Measurements from ENCODE around the gene CABP7.

Gene CABP7

DNA sequence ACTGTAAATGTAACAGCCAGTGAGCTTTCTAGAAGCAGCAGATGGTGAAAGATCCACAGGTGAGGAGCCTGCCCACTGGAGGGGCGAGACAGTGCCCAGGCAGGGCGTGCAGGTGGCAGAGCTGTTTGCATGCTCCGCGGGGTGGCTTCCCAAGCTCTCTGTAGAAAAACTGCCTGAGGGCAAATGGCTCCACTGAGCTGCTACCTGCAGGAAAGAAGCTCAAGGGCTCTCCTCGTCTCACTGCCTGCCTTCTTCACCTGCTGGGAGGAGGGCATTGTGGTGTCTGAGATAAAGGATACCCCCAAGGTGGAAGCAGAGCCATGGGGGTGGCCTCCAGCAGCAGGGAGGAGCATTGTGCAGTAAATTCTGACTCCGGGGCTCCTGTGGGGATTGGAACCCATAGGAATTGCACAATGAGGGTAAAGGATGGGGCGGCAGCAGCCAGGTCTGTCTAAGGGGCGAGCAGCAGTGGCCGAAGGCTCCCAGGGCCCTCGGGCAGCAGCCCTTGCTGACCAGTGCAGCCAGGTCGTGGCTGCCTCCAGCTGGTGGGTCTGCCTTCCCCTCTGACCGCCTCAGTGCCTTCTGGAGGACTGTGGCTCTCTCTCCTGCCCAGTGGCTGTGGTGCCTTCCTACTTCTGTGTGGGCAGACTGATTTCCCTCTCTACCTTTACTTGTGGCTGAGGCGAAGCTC lies 28.0 kb upstream of the CABP7 start:
- Histone ChIP-seq H3K79me2 (ENCODE audit: control insufficient read depth, low read length) (no peaks in the 10 kb centered on the region), H3K4me3 (ENCODE audit: low read length) (no peak overlapping the region), H3K27me3 (ENCODE audit: control insufficient read depth, low read length) (no peaks in the 10 kb centered on the region), H3K27ac (ENCODE audit: low read depth, low read length) (no peak overlapping the region), H3K9me3 (ENCODE audit: control insufficient read depth, insufficient read depth, low read length) (no peaks in the 10 kb centered on the region), H3F3A (ENCODE audit: control insufficient read depth, insufficient read depth) (no peaks in the 10 kb centered on the region), H3K36me3 (ENCODE audit: control insufficient read depth, low read length) (no peaks in the 10 kb centered on the region; the same call in 1 of the 2 replicates), H3K4me2 (ENCODE audit: low read length) (no peak overlapping the region), H3K4me1 (ENCODE audit: control insufficient read depth, low read length) (no peaks in the 10 kb centered on the region), H4K20me1 (ENCODE audit: control insufficient read depth, insufficient read depth, low read depth, low read length) (no peaks in the 10 kb centered on the region), H3K9me2 (replicated peaks; ENCODE audit: control insufficient read depth, low read length) (no peaks in the 10 kb centered on the region)
- TF ChIP-seq, protein P1, sequence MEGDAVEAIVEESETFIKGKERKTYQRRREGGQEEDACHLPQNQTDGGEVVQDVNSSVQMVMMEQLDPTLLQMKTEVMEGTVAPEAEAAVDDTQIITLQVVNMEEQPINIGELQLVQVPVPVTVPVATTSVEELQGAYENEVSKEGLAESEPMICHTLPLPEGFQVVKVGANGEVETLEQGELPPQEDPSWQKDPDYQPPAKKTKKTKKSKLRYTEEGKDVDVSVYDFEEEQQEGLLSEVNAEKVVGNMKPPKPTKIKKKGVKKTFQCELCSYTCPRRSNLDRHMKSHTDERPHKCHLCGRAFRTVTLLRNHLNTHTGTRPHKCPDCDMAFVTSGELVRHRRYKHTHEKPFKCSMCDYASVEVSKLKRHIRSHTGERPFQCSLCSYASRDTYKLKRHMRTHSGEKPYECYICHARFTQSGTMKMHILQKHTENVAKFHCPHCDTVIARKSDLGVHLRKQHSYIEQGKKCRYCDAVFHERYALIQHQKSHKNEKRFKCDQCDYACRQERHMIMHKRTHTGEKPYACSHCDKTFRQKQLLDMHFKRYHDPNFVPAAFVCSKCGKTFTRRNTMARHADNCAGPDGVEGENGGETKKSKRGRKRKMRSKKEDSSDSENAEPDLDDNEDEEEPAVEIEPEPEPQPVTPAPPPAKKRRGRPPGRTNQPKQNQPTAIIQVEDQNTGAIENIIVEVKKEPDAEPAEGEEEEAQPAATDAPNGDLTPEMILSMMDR (IDR thresholded peaks at IDR 0.05; ENCODE audit: low read depth, low read length, poor library complexity, severe bottlenecking) = no peak
- no peak for TF ChIP-seq EZH2phosphoT487 (IDR thresholded peaks at IDR 0.05; ENCODE audit: borderline replicate concordance, low read length)

DNA sequence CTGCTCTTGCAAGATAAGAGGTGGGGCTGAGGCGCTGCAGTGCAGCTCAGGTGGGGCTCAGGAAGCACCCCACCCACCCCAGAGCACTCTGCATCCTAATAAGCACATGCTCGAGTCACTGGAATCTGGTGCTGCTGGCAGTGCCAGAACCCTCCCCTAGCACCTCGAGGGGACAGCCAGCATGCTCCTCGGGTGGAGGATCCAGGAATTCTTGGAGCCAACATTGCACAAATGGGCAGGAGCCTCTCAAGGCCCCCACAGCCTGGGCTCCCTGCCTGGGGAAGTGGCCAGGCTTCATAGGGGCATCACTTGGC lies 27.5 kb upstream of the CABP7 start:
- H3K9me3 ChIP-seq (ENCODE audit: control insufficient read depth, insufficient read depth, low read length) = no peaks in the 10 kb centered on the region
- TF ChIP-seq, protein P1 (IDR thresholded peaks at IDR 0.05; ENCODE audit: low read depth, low read length, poor library complexity, severe bottlenecking) = no peak
- TF ChIP-seq EZH2phosphoT487 (IDR thresholded peaks at IDR 0.05; ENCODE audit: borderline replicate concordance, low read length) = no peak

DNA sequence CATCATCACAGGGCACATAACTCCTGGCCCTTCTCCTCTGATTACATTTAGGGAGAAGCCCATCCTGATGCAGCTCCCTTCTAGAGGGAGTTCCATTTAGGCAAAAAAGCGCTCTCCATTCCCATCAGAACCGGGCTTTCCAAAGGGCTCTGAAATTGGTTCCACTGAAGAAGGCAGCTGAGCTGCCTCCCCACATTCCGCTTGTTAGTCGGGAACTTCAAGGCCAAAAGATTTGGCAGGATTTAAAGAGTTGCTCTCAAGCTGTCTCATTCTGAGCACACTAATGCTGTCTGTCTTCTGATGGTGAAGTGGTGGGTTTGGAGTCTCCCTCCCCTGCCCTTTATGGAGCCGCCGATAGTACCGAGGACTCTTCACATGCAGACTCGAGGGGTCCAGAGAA lies 26.6 kb upstream of the CABP7 start:
- no peak overlapping the region for H3K4me3 ChIP-seq (ENCODE audit: low read length)
- H3F3A ChIP-seq (ENCODE audit: control insufficient read depth, insufficient read depth) = no peaks in the 10 kb centered on the region
- H3K79me2 ChIP-seq (ENCODE audit: control insufficient read depth, low read length) = no peaks in the 10 kb centered on the region
- no peaks in the 10 kb centered on the region for H3K4me1 ChIP-seq (ENCODE audit: control insufficient read depth, low read length)
- TF ChIP-seq EZH2phosphoT487 (IDR thresholded peaks at IDR 0.05; ENCODE audit: borderline replicate concordance, low read length) = no peak
- no peaks in the 10 kb centered on the region; the same call in 1 of the 2 replicates for H3K36me3 ChIP-seq (ENCODE audit: control insufficient read depth, low read length)
- no peak overlapping the region for H3K4me2 ChIP-seq (ENCODE audit: low read length)
- no peaks in the 10 kb centered on the region for H3K27me3 ChIP-seq (ENCODE audit: control insufficient read depth, low read length)
- H4K20me1 ChIP-seq (ENCODE audit: control insufficient read depth, insufficient read depth, low read depth, low read length) = no peaks in the 10 kb centered on the region
- no peaks in the 10 kb centered on the region for H3K9me2 ChIP-seq (replicated peaks; ENCODE audit: control insufficient read depth, low read length)
- H3K9me3 ChIP-seq (ENCODE audit: control insufficient read depth, insufficient read depth, low read length) = no peaks in the 10 kb centered on the region
- no peak overlapping the region for H3K27ac ChIP-seq (ENCODE audit: low read depth, low read length)

More for the DNA sequence above, 27.5 kb upstream of the CABP7 start:
- no peaks in the 10 kb centered on the region; the same call in 1 of the 2 replicates for H3K36me3 ChIP-seq (ENCODE audit: control insufficient read depth, low read length)
- H3K4me1 ChIP-seq (ENCODE audit: control insufficient read depth, low read length) = no peaks in the 10 kb centered on the region
- H3K27me3 ChIP-seq (ENCODE audit: control insufficient read depth, low read length) = no peaks in the 10 kb centered on the region
- H3K4me3 ChIP-seq (ENCODE audit: low read length) = no peak overlapping the region
- H3F3A ChIP-seq (ENCODE audit: control insufficient read depth, insufficient read depth) = no peaks in the 10 kb centered on the region
- no peaks in the 10 kb centered on the region for H4K20me1 ChIP-seq (ENCODE audit: control insufficient read depth, insufficient read depth, low read depth, low read length)
- no peak overlapping the region for H3K4me2 ChIP-seq (ENCODE audit: low read length)
- no peaks in the 10 kb centered on the region for H3K79me2 ChIP-seq (ENCODE audit: control insufficient read depth, low read length)
- no peaks in the 10 kb centered on the region for H3K9me2 ChIP-seq (replicated peaks; ENCODE audit: control insufficient read depth, low read length)
- H3K27ac ChIP-seq (ENCODE audit: low read depth, low read length) = no peak overlapping the region

DNA sequence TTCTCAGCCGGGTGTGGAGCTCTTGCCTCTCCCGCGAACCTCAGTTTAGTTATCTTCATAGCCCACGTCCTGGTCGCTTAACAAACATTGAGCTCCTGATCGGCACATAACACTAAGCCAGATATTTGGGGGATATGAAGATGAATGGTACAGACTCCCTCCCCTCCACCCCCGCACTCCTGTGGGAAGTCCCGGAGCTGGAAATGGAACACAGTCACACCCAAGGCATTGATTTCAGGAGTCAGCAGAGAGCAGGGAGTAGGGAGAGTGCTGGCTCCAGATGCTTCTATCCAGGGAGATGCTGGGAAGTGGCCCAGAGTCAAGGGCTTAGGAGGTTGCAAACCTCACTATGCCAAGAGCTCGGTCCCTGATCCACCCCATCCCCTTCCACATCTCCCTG lies 26.1 kb upstream of the CABP7 start:
- no peaks in the 10 kb centered on the region; the same call in 1 of the 2 replicates for H3K36me3 ChIP-seq (ENCODE audit: control insufficient read depth, low read length)
- H3K4me2 ChIP-seq (ENCODE audit: low read length) = no peak overlapping the region
- H3K9me2 ChIP-seq (replicated peaks; ENCODE audit: control insufficient read depth, low read length) = no peaks in the 10 kb centered on the region
- TF ChIP-seq EZH2phosphoT487 (IDR thresholded peaks at IDR 0.05; ENCODE audit: borderline replicate concordance, low read length) = no peak
- TF ChIP-seq, protein P1 (IDR thresholded peaks at IDR 0.05; ENCODE audit: low read depth, low read length, poor library complexity, severe bottlenecking) = no peak
- H3K9me3 ChIP-seq (ENCODE audit: control insufficient read depth, insufficient read depth, low read length) = no peaks in the 10 kb centered on the region
- no peak overlapping the region for H3K27ac ChIP-seq (ENCODE audit: low read depth, low read length)
- no peaks in the 10 kb centered on the region for H3F3A ChIP-seq (ENCODE audit: control insufficient read depth, insufficient read depth)
- H3K4me1 ChIP-seq (ENCODE audit: control insufficient read depth, low read length) = no peaks in the 10 kb centered on the region
- H3K79me2 ChIP-seq (ENCODE audit: control insufficient read depth, low read length) = no peaks in the 10 kb centered on the region
- H4K20me1 ChIP-seq (ENCODE audit: control insufficient read depth, insufficient read depth, low read depth, low read length) = no peaks in the 10 kb centered on the region
- no peaks in the 10 kb centered on the region for H3K27me3 ChIP-seq (ENCODE audit: control insufficient read depth, low read length)
- no peak overlapping the region for H3K4me3 ChIP-seq (ENCODE audit: low read length)

Data from DOHH2 (cell line).